Measurements from ENCODE around the gene NIT1. TPM values are rescaled to one million over a fixed set of nuclear protein-coding genes. Genes with fewer than 3 reads are reported as not detected.

NIT1 gene
- total and polyA plus RNA-seq, 10 donors: 27.7 to 48.2 (median 39.1) TPM

DNA sequence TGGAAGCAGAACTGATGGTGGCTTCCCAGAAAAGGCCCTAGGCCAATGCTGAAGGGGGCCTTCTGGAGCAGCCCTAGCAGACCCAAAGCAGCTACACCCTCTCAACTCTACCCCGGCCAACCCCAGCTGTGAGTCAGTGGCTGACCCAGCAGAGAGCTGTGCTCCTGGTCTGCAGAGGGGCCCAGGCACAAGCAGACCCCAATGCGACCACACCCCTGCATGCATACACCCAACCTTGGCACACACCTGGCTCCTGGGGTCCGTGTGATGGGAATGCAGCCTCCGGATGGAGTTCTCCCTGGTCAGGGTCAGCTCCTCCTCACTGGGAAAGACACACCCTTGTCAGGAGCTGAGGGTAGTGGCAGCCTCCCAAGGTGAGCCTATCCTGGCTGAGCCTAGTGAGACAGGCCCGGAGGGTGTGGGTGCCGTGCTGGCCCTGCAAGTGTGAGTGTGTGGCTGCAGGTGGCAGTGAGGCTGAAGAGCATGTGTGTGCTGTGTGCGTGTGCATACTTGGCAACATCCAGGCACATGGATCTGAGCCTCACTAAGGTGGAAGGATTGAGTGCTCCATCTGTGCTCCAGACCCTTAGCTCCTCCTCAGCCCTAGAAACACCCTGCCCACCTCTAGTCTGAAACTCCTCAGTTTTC, 44.3 kb upstream of the NIT1 start:
- 70 to 83% (median 74%) methylated on average over 1 to 7 of the region's 7 CpGs for WGBS, 5 donors
- Histone ChIP-seq H3K27me3 (replicated peaks in 1 of 7) (no peaks in the 10 kb centered on the region), H3K36me3 (no peaks in the 10 kb centered on the region), H3K9me3 (no peaks in the 10 kb centered on the region), H3K27ac (no peak overlapping the region), H3K4me3 (no peak overlapping the region), H3K4me1 (peaks cover 0 to 32% (median 24%) of the 10 kb centered on the region in 6 donors)
- intact Hi-C loops (cut with DNase I; ENCODE audit: low total_unique reads): no loop called here
- TF ChIP-seq, protein P1, sequence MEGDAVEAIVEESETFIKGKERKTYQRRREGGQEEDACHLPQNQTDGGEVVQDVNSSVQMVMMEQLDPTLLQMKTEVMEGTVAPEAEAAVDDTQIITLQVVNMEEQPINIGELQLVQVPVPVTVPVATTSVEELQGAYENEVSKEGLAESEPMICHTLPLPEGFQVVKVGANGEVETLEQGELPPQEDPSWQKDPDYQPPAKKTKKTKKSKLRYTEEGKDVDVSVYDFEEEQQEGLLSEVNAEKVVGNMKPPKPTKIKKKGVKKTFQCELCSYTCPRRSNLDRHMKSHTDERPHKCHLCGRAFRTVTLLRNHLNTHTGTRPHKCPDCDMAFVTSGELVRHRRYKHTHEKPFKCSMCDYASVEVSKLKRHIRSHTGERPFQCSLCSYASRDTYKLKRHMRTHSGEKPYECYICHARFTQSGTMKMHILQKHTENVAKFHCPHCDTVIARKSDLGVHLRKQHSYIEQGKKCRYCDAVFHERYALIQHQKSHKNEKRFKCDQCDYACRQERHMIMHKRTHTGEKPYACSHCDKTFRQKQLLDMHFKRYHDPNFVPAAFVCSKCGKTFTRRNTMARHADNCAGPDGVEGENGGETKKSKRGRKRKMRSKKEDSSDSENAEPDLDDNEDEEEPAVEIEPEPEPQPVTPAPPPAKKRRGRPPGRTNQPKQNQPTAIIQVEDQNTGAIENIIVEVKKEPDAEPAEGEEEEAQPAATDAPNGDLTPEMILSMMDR (IDR thresholded peaks at IDR 0.05 in 8 of 11, conservative IDR thresholded peaks at IDR 0.05 in 3 of 11): no peak
- TF ChIP-seq POLR2A (IDR thresholded peaks at IDR 0.05) (no peak), POLR2AphosphoS5 (IDR thresholded peaks at IDR 0.05) (no peak)
- DNase-seq: no peak

DNA sequence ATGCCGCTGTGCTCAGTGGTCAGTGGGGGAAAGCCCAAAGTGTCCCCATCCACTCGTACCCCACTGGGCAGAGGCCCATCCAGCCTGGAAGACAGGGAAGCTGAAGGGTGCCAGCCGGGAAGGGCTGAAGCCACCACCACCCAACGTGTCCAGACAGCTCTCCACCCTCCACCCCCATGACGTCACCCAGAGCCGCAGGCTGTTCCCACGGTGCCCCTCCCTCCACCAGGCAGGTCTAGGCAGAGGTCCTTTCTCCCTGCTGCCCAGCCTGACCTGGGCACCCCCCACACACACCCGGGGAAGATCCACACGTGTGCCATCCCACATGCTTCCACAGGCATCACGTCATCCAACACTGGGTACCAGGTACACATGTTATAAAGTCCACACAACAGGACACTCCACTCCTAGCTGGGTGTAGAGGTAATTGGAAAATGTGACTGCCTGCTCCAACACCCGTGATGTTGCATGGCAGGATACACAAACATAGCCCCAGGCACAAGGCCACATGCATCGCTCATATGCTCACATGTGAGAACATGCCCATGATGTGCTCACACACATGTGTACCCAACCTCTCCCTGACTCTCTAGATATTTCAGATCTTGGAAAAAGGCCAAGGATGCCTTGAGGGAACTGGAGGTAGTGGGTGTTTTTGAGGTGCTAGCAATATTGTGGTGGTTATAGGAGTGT, 43.1 kb upstream of the NIT1 start:
- DNase-seq: no peak
- WGBS, 5 donors: 84 to 92% (median 87%) methylated on average over 12 of the region's 12 CpGs

DNA sequence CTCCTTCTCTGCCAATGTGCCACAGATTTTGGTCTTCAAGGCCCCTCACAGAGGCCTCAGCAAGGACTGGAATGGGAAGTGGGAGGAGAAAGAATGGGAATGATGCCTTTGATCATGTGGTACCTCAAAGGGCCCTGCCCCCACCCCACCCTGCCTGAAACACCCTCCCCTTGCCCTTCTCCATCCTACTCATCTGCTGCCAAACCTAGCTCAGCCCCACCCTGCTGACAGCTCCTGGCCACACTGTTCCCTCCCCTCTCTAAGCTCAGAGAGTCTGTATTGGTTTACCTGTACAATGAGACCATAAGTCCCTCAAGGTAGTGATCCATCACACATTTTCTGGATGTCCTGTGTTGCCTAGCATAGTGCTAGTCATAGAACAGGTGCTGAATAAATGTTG, 41.5 kb upstream of the NIT1 start:
- H3K36me3 ChIP-seq: no peaks in the 10 kb centered on the region
- TF ChIP-seq, protein P1 (IDR thresholded peaks at IDR 0.05 in 8 of 11, conservative IDR thresholded peaks at IDR 0.05 in 3 of 11): no peak
- TF ChIP-seq POLR2A (IDR thresholded peaks at IDR 0.05) (no peak), POLR2AphosphoS5 (IDR thresholded peaks at IDR 0.05) (no peak)
- H3K27ac ChIP-seq: no peak overlapping the region
- H3K27me3 ChIP-seq (replicated peaks in 1 of 7): peaks cover 0 to 9% (median 0%) of the 10 kb centered on the region in 7 donors
- H3K9me3 ChIP-seq: no peaks in the 10 kb centered on the region
- intact Hi-C loops (cut with DNase I; ENCODE audit: low total_unique reads): no loop called here
- H3K4me1 ChIP-seq: peaks cover 0 to 9% (median 7%) of the 10 kb centered on the region in 6 donors
- DNase-seq: no peak
- no peak overlapping the region for H3K4me3 ChIP-seq

More for the DNA sequence above, 43.1 kb upstream of the NIT1 start:
- Histone ChIP-seq H3K36me3 (no peaks in the 10 kb centered on the region), H3K4me1 (peaks cover 0 to 25% (median 18%) of the 10 kb centered on the region in 6 donors), H3K4me3 (no peak overlapping the region), H3K27ac (no peak overlapping the region), H3K27me3 (replicated peaks in 1 of 7) (peaks cover 0 to 9% (median 0%) of the 10 kb centered on the region in 7 donors), H3K9me3 (no peaks in the 10 kb centered on the region)
- TF ChIP-seq, protein P1 (IDR thresholded peaks at IDR 0.05 in 8 of 11, conservative IDR thresholded peaks at IDR 0.05 in 3 of 11): no peak
- TF ChIP-seq POLR2A (IDR thresholded peaks at IDR 0.05): no peak
- TF ChIP-seq POLR2AphosphoS5 (IDR thresholded peaks at IDR 0.05): no peak
- intact Hi-C loops (cut with DNase I; ENCODE audit: low total_unique reads): no loop called here

DNA sequence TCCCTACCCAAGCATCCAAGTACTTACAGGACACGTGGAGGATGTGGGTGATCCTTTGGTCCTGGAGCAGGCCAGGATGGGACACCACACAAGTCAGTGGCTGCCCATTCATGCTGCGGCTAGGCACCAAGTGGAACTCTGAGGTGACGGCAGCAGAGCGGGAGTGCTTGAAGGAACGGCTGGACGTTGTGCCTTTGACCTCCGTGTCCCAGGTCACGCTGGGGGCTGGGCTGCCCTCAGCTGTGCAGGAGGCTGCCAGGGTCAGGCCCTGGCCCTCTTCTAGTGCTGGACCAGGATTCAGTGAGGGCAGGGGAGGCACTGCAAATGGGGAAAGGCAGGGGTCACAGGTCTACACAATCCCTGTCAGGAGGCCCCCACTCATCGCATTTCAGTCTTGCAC, 40.5 kb upstream of the NIT1 start:
- WGBS, 5 donors: 77 to 89% (median 84%) methylated on average over 5 to 9 of the region's 9 CpGs
- intact Hi-C loops (cut with DNase I; ENCODE audit: low total_unique reads): no loop called here
- Histone ChIP-seq H3K9me3 (no peaks in the 10 kb centered on the region), H3K27me3 (replicated peaks in 1 of 7) (peaks cover 0 to 9% (median 0%) of the 10 kb centered on the region in 7 donors), H3K36me3 (no peaks in the 10 kb centered on the region), H3K27ac (no peak overlapping the region), H3K4me3 (no peak overlapping the region), H3K4me1 (no peaks in the 10 kb centered on the region)
- DNase-seq: no peak
- TF ChIP-seq POLR2AphosphoS5 (IDR thresholded peaks at IDR 0.05) (no peak), POLR2A (IDR thresholded peaks at IDR 0.05) (no peak)
- TF ChIP-seq, protein P1 (IDR thresholded peaks at IDR 0.05 in 8 of 11, conservative IDR thresholded peaks at IDR 0.05 in 3 of 11): no peak

All from spleen (tissue), 11 donors.